ENCODE results near the gene SNAPC3.
"Not testable (repeated sequence)": the region's sequence is repeated elsewhere in the genome, so short reads cannot be mapped to it uniquely, and the experiment has no call there.

The SNAPC3 gene

GRCh38 chr9:15426019-15426418 lies 3.3 kb downstream of the SNAPC3 start:
- DNase-seq, result no peak

GRCh38 chr9:15427702-15428101 lies 5.0 kb downstream of the SNAPC3 start:
- not testable (repeated sequence) for DNase-seq

- DNase-seq, result no peak
These were observed 8.5 kb downstream of the SNAPC3 start for GRCh38 chr9:15430920-15431844.

GRCh38 chr9:15433191-15433590 lies 10.5 kb downstream of the SNAPC3 start:
- no peak for DNase-seq

GRCh38 chr9:15433661-15434060 lies 11.0 kb downstream of the SNAPC3 start:
- DNase-seq, result no peak

GRCh38 chr9:15438891-15439290 lies 16.2 kb downstream of the SNAPC3 start:
- no peak for DNase-seq

- DNase-seq, result not testable (repeated sequence)
These were observed 19.2 kb downstream of the SNAPC3 start for GRCh38 chr9:15441841-15442240.

- DNase-seq, result not testable (repeated sequence)
These were observed 19.6 kb downstream of the SNAPC3 start for GRCh38 chr9:15442264-15442663.

- DNase-seq, result no peak
These were observed 21.5 kb downstream of the SNAPC3 start for GRCh38 chr9:15444141-15444540.

- DNase-seq, result no peak
These were observed 31.3 kb downstream of the SNAPC3 start for GRCh38 chr9:15453956-15454355.

- no peak for DNase-seq
These were observed 38.4 kb downstream of the SNAPC3 start for GRCh38 chr9:15461056-15461455.

- no peak for DNase-seq
These were observed 38.9 kb downstream of the SNAPC3 start for GRCh38 chr9:15461601-15462000.

- DNase-seq, result no peak
These were observed 45.5 kb downstream of the SNAPC3 start for GRCh38 chr9:15468145-15468544.

GRCh38 chr9:15469406-15469805 lies 46.7 kb downstream of the SNAPC3 start:
- DNase-seq, result no peak

- DNase-seq, result no peak
These were observed 47.2 kb downstream of the SNAPC3 start for GRCh38 chr9:15469862-15470261.

- DNase-seq, result no peak
These were observed 53.4 kb downstream of the SNAPC3 start for GRCh38 chr9:15475923-15476536.

GRCh38 chr9:15480028-15480427 lies 57.4 kb downstream of the SNAPC3 start:
- no peak for DNase-seq

- DNase-seq, result no peak
These were observed 59.5 kb downstream of the SNAPC3 start for GRCh38 chr9:15482146-15482545.

GRCh38 chr9:15484802-15485201 lies 62.1 kb downstream of the SNAPC3 start:
- no peak for DNase-seq

GRCh38 chr9:15485836-15486666 lies 63.4 kb downstream of the SNAPC3 start:
- no peak for DNase-seq

GRCh38 chr9:15491950-15492349 lies 69.3 kb downstream of the SNAPC3 start:
- DNase-seq, result no peak

GRCh38 chr9:15492485-15493150 lies 69.9 kb downstream of the SNAPC3 start:
- DNase-seq, result no peak

All from NCI-H187 treated with DMSO at 0.1 percent for 48 hours (cell line).